Measurements from ENCODE around the gene TMPRSS6. TPM values are rescaled to one million over a fixed set of nuclear protein-coding genes. Genes with fewer than 3 reads are reported as not detected.

The TMPRSS6 gene
- total RNA-seq, 1 experiment from 2014 or later, result 0.04 TPM

DNA sequence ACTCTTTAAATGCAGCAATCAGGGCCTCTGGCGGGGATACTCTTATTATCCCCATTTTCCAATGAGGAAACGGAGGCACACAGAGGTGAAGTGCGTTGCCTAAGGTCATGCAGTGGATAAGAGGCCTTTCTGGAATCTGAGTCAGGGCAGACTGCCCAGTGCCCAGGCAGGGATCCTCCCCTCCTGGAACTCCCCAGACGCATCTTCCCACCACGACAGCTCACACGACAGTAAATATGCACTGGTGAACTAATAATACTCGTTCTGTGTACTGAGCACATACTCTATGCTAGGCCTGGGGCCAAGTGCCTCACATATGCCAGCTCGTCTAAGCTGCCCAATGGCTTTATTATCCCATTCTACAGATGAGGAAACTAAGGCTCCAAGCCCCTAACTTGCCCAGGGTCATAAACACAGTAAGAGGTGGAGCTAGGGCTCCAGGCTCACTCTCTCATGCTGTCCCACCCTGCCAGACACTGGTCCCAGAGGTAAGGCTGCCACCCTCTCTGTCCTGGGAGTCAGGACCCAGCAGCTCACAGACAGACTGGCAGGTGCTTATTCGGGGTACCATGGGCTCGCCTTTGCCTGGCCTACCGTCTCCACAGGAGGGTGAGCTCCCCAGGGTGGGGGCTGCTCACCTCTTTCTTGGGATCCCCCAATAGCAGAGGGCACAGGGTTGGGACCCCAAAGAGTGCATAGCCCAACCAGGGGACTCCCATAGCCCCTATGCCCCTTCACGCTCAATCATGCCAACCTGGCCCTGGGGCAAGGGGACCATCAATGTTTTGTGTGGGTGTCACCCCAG lies 37.9 kb upstream of the TMPRSS6 start:
- H2AFZ ChIP-seq (ENCODE audit: low read length), result no peak overlapping the region
- no peaks in the 10 kb centered on the region for H3K79me2 ChIP-seq (ENCODE audit: low read length)
- DNase-seq (no peak), ATAC-seq (no peak)
- no peak overlapping the region for H3K27ac ChIP-seq (ENCODE audit: low read length)
- intact Hi-C loops (cut with micrococcal nuclease), result no loop called here
- H3K27me3 ChIP-seq (ENCODE audit: low read length), result no peaks in the 10 kb centered on the region
- no peaks in the 10 kb centered on the region for H3F3A ChIP-seq (ENCODE audit: low read length, unreplicated experiment)
- POLR2A ChIA-PET (ENCODE audit: unreplicated experiment), result no interaction called here
- no peak for TF ChIP-seq EZH2phosphoT487 (IDR thresholded peaks at IDR 0.05; ENCODE audit: borderline replicate concordance, low read length)
- no peak for TF ChIP-seq EZH2 (IDR thresholded peaks at IDR 0.05; ENCODE audit: low read length, unreplicated experiment)
- TF ChIP-seq, protein P1, sequence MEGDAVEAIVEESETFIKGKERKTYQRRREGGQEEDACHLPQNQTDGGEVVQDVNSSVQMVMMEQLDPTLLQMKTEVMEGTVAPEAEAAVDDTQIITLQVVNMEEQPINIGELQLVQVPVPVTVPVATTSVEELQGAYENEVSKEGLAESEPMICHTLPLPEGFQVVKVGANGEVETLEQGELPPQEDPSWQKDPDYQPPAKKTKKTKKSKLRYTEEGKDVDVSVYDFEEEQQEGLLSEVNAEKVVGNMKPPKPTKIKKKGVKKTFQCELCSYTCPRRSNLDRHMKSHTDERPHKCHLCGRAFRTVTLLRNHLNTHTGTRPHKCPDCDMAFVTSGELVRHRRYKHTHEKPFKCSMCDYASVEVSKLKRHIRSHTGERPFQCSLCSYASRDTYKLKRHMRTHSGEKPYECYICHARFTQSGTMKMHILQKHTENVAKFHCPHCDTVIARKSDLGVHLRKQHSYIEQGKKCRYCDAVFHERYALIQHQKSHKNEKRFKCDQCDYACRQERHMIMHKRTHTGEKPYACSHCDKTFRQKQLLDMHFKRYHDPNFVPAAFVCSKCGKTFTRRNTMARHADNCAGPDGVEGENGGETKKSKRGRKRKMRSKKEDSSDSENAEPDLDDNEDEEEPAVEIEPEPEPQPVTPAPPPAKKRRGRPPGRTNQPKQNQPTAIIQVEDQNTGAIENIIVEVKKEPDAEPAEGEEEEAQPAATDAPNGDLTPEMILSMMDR (conservative IDR thresholded peaks at IDR 0.05; ENCODE audit: low read depth, low read length), result no peak
- H3K4me3 ChIP-seq (ENCODE audit: low read length), result no peak overlapping the region
- H3K36me3 ChIP-seq (ENCODE audit: low read depth, low read length), result no peaks in the 10 kb centered on the region
- H3K4me2 ChIP-seq (ENCODE audit: low read length), result no peak overlapping the region
- BruUV-seq (replicated peaks), result no TSS peak
- no peaks in the 10 kb centered on the region for H3K4me1 ChIP-seq (ENCODE audit: insufficient read depth, low read length)
- H3K9me3 ChIP-seq (ENCODE audit: low read length), result no peaks in the 10 kb centered on the region
- no peaks in the 10 kb centered on the region for H3K9me2 ChIP-seq (replicated peaks; ENCODE audit: low read length)
- H4K20me1 ChIP-seq (ENCODE audit: low read length), result no peaks in the 10 kb centered on the region
- CTCF ChIA-PET, result no interaction called here
- H3K9ac ChIP-seq (ENCODE audit: low read length), result no peak overlapping the region

DNA sequence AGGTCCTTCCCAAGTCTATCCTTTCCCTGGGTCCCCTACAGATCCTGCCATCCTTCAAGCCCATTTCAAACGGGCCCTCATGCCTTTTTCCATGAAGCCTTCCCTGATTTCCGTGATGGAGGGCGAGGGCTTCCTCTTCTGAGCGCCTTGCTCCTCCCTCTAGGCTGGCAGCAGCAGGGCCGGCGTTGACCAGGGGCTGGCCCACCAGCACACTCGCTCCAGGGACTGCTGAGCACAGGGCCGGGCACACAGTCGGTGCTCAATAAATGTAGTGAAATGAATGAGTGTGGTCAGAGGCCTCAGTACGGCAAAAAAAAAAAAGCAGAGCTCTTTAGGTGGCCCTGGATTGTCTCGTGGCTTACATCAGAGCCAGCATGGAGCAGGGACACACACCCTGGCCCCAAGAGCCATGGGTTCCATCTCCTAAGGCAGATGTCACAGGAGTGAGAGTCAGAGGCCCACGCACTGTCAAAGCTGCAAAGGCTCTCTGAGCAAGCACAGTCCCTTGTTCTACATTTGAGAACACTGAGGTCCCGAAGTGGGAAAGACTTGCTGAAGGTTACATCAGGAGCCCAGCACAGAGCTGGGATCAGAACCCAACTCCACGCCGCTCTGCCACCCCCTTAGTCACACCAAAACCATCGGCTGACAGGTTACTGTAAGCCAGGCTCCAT lies 37.1 kb upstream of the TMPRSS6 start:
- CTCF ChIA-PET, result no interaction called here
- Histone ChIP-seq H3K79me2 (ENCODE audit: low read length) (no peaks in the 10 kb centered on the region), H3K27me3 (ENCODE audit: low read length) (no peaks in the 10 kb centered on the region), H4K20me1 (ENCODE audit: low read length) (no peaks in the 10 kb centered on the region), H3K4me3 (ENCODE audit: low read length) (no peak overlapping the region), H3F3A (ENCODE audit: low read length, unreplicated experiment) (no peaks in the 10 kb centered on the region), H3K4me2 (ENCODE audit: low read length) (no peak overlapping the region), H3K9me2 (replicated peaks; ENCODE audit: low read length) (no peaks in the 10 kb centered on the region), H3K4me1 (ENCODE audit: insufficient read depth, low read length) (no peaks in the 10 kb centered on the region), H3K9me3 (ENCODE audit: low read length) (no peaks in the 10 kb centered on the region), H2AFZ (ENCODE audit: low read length) (no peak overlapping the region), H3K9ac (ENCODE audit: low read length) (no peak overlapping the region), H3K36me3 (ENCODE audit: low read depth, low read length) (no peaks in the 10 kb centered on the region), H3K27ac (ENCODE audit: low read length) (no peak overlapping the region)
- BruUV-seq (replicated peaks), result no TSS peak
- intact Hi-C loops (cut with micrococcal nuclease), result no loop called here
- DNase-seq (no peak), ATAC-seq (no peak)
- TF ChIP-seq EZH2 (IDR thresholded peaks at IDR 0.05; ENCODE audit: low read length, unreplicated experiment) (no peak), EZH2phosphoT487 (IDR thresholded peaks at IDR 0.05; ENCODE audit: borderline replicate concordance, low read length) (no peak)
- TF ChIP-seq, protein P1 (conservative IDR thresholded peaks at IDR 0.05; ENCODE audit: low read depth, low read length), result no peak
- POLR2A ChIA-PET (ENCODE audit: unreplicated experiment), result no interaction called here

DNA sequence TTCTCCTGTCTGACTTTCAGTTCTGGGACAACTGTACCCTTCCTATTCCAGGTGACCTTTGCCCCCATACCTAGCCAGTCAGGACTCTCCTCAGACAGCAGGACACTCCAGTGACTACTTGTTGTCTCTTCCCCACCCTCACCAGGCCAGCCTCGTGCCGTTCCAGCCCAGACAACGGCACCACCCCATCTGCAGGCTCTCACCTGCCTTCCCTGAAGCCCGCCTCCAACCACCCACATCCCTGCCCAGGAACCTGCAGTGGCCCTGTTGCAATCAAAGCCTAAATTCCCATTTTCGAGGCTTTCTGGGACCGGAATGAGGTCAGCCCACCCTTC lies 36.5 kb upstream of the TMPRSS6 start:
- no peak for DNase-seq
- no peak overlapping the region for H3K27ac ChIP-seq (ENCODE audit: low read length)
- no peaks in the 10 kb centered on the region for H3K9me2 ChIP-seq (replicated peaks; ENCODE audit: low read length)
- TF ChIP-seq EZH2phosphoT487 (IDR thresholded peaks at IDR 0.05; ENCODE audit: borderline replicate concordance, low read length) (no peak), EZH2 (IDR thresholded peaks at IDR 0.05; ENCODE audit: low read length, unreplicated experiment) (no peak)
- TF ChIP-seq, protein P1 (conservative IDR thresholded peaks at IDR 0.05; ENCODE audit: low read depth, low read length), result no peak
- no peak overlapping the region for H3K9ac ChIP-seq (ENCODE audit: low read length)
- intact Hi-C loops (cut with micrococcal nuclease), result no loop called here
- no TSS peak for BruUV-seq (replicated peaks)
- ChIA-PET CTCF (no interaction called here), POLR2A (ENCODE audit: unreplicated experiment) (no interaction called here)
- no peak overlapping the region for H3K4me2 ChIP-seq (ENCODE audit: low read length)
- ATAC-seq, result no peak
- no peaks in the 10 kb centered on the region for H3K9me3 ChIP-seq (ENCODE audit: low read length)
- no peaks in the 10 kb centered on the region for H3K27me3 ChIP-seq (ENCODE audit: low read length)
- H3F3A ChIP-seq (ENCODE audit: low read length, unreplicated experiment), result no peaks in the 10 kb centered on the region
- no peaks in the 10 kb centered on the region for H3K79me2 ChIP-seq (ENCODE audit: low read length)
- H2AFZ ChIP-seq (ENCODE audit: low read length), result no peak overlapping the region
- H3K36me3 ChIP-seq (ENCODE audit: low read depth, low read length), result no peaks in the 10 kb centered on the region
- no peak overlapping the region for H3K4me3 ChIP-seq (ENCODE audit: low read length)
- H4K20me1 ChIP-seq (ENCODE audit: low read length), result no peaks in the 10 kb centered on the region
- H3K4me1 ChIP-seq (ENCODE audit: insufficient read depth, low read length), result no peaks in the 10 kb centered on the region
